Glomerular endothelial cell (primary cell): ENCODE results near the gene RBM33. TPM values are rescaled to one million over a fixed set of nuclear protein-coding genes. Genes with fewer than 3 reads are reported as not detected.
"Not testable (repeated sequence)": the region's sequence is repeated elsewhere in the genome, so short reads cannot be mapped to it uniquely, and the experiment has no call there.

ENCODE experiments used
- DNase-seq: peaks from one replicate; pipeline ENCODE4 v3.0.0-alpha.2; 2011; ENCODE audit warnings: low read depth, low spot score; ENCODE audit errors: extremely low read depth
- total RNA-seq: library from RNA; depleted of rRNA; stranded (reverse); fragments of >200 nt; gene quantifications from 2 replicates; pipeline ENCODE4 v1.2.3, GENCODE V29; 2015

RBM33 gene, protein sequence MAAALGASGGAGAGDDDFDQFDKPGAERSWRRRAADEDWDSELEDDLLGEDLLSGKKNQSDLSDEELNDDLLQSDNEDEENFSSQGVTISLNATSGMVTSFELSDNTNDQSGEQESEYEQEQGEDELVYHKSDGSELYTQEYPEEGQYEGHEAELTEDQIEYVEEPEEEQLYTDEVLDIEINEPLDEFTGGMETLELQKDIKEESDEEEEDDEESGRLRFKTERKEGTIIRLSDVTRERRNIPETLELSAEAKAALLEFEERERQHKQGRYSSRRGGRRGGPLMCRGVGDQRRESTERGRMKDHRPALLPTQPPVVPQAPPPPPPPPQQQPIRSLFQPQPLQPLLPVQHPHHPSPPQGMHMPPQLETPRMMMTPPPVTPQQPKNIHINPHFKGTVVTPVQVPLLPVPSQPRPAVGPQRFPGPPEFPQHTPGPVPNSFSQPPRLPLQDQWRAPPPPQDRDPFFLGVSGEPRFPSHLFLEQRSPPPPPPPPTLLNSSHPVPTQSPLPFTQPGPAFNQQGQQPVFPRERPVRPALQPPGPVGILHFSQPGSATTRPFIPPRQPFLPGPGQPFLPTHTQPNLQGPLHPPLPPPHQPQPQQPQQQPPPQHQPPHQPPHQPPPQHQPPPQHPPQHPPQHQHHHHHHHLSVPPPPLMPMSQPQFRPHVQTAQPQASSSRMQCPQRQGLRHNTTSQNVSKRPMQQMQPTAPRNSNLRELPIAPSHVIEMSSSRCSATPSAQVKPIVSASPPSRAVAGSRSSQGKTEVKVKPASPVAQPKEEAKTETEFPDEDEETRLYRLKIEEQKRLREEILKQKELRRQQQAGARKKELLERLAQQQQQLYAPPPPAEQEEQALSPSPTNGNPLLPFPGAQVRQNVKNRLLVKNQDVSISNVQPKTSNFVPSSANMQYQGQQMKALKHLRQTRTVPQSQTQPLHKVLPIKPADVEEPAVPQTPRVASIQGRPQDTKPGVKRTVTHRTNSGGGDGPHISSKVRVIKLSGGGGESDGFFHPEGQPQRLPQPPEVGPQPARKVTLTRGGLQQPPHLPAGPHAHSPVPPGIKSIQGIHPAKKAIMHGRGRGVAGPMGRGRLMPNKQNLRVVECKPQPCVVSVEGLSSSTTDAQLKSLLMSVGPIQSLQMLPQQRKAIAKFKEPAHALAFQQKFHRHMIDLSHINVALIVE
- total RNA-seq = 19.1 and 34.6 TPM in 2 replicates

DNA sequence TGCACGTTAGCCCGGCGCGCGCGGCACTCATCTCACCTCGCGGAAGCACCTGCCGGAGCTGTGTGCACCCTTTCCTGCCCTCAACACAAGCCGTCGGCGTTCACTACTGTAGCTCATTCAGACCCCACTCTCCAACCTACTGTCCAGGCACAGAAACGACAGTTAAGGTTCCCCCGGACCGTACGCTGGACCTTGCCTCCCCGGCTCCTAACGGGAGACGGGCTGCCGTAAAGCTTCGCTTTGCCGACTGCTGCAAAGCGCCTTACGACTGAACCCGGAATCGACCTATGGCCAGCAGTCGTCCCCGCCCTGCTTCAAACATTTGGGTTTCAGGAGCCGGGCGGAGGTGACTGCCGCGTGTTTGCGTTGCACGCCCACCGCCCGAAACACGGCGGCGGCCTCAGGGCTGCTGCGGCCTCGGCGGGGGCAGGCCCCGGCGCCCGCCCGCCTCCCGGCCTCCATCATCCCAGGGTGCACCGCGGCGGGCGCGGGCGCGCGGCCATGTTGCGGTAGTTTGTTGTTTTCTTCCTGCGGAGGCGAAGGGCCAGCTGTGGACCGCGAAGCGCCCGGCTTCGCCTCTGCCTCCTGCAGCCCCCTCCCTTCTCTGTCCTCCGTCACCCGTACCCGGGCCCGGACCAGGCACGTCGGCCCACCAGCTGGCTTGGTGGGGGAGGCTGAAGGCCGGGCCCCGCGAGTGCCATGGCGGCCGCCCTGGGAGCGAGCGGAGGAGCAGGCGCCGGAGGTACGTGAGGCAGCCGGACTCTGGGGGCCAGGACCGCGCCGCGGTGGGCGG is at the start of gene RBM33:
TSS of gene RBM33 (plus strand) at position 484 of the 793 bp plus-strand sequence. CDS start at position 700, 216 bp downstream.
- DNase-seq = no peak

DNA sequence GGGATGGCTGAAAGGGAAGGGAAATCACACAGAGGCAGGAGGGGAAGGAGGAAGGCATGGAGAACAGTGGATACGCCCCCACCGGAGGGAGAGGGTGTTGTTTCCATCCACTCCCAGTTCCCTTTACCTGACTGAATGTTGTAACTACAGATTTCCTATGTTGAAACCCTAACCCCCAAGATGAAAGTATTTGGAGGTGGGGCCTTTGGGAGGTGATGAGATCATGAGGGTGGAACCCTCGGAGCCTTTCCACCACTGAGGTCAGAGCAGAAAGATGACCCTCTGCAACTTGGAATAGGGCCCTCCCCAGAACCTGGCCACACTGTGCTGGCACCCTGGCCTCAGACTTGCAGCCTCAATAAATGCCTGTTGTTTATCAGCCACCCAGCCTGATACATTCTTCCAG is 49.5 kb upstream of the RBM33 start:
- DNase-seq = no peak

DNA sequence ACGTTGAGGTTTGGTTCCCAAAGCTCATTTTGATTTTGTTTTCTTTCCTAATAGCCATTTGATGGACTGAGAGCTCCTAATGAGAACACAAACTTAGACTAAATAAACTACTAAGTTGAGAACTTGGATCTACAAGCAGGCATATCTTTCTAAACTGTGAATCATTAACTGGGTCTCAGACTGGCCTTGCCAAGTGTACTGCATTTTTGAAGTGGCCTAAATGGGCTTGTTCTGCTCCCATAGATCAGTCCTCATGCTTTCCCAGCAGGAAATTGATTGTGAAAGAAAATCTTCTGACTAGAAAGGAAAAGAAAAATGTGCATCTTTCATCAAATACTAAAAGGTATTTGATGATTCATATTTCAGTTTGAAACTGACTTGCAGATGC is 46.7 kb upstream of the RBM33 start:
- DNase-seq = no peak

DNA sequence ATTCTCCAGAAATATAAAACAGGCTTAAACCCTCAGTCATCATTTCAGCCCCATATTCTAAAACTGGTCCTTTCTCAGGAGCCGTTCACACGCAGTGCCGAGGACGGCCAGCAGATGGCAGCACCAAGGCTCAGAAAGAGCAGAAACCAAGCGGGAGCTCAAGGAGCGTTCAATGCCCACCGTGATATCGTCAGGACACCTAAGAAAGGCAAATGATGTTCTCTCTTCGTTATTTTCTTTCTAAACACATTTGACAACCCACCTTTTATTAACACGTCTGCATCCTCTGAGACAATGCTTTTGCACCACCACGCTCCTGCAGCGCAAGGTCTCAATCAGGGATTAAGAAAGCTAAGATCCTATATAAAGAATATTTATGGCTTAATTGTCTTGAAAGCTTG is 45.7 kb upstream of the RBM33 start:
- DNase-seq = peak; percentile 58

DNA sequence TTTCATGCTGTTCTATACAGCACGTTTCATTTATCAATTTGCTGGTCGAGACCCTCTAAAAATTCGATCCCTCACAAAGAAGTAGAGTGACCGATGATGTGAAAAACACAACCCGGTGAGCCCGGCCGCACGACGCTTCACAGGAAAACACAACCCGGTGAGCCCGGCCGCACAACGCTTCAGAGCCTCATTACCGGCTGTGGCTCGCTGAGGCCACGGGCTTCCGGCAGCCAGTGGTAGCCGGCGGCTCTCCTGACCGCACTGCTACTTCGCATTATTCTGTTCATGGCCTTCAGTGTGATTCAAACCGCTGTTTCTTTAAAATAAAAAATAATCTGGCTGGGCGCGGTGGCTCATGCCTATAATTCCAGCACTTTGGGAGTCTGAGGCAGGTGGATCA is 42.3 kb upstream of the RBM33 start:
- no peak for DNase-seq

DNA sequence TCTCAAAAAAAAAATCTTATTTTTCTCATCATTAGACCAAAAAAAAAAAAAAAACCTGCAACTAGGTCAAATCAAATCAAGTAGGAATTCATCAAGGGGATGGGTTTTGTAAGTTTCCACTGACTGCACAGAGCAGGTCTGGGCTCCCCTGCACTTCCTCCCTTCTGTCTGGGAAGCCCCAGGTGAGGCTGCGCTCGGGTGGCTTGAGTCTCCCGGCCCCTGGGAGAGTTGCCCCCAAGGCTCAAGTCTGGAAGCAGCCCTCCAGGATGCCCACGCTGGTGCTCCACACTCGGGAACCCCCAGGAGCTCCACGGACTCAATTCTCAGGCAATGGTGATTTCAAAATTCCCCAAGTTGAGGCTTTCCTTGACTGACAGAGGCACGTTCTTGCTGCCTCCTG is 41.7 kb upstream of the RBM33 start:
- DNase-seq = no peak

DNA sequence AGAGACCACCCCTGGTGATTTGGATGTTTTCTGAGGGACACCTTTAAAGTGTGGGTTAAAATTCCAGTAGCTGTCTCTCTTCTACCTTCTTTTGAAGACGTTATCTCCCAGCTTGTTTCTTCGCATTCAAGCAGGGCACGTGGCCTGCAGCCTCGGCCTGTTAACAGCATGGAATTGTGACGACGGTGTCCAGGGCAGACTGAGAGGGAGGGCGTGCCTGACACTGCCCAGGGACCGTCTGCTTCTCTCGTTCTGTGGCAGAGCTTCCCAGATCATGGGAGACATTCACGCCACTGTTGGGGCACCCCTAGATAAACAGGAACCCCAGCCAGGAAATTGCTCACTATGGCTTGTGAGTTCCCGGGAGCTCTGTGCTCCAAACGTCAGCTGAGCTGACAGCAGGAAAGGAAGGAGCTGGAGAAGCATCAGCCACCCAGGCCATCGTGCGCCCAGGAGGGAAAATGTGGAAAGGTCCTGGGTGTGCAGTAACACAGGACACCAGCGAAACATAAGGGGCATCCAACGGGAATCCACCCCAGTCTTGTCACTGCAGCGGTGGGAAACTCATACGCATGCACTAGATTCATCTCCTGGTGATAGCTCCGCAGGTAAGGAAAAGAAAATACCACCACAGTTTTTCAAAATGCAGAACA is 41.1 kb upstream of the RBM33 start:
- no peak for DNase-seq

DNA sequence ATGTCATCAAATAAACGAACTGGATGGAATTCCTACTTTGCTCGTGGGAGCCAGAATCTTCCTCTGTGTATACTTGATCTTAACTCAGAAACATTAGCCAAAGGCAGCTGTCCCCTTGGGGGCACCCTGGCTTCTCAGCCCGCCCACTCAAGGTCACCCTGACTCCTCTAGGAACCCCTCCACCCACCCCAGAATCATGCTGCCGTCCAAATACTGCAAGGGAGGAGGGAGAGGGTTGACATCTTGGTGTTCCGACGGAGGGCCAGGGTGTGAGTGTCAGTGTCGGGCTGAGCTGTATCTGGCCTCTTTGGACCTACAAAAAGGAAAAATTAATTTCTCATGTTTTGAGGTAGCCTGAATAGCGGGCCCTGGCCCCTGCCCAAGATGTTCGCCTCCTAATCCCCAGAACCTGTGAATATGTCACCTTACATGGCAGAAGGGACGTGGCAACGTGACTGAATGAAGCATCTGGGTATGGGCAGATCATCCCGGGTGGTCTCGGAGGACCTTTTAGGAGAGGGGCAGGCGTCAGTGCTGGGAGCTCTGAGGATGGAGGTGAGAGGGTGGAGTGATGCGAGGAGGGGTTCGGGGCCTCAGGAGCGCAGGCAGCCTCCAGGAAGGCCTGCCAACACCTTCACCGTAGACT is 40.5 kb upstream of the RBM33 start:
- DNase-seq = no peak

DNA sequence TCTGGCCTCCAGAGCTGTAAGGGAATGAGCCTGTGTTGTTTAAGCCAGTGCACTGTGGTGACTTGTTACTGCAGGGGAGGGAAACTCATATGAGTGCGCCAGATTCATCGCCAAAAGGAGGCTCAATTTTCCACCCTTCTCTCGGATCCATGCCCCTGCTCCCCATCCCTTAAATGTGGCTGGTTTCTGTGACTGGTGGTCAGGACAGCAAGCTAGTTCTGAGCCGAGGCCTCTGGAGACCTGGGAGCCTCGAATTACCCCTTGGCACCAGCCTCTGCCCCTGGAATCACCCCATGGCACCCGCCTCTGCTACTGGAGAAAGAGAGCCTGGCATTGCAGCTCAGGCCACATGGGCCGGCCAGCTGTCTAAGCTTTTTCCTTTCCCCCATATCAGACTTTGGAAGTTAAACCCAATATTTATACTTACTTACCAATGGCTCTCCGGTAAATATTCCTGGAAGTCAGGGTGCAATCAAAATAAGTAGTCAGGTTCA is 39.9 kb upstream of the RBM33 start:
- no peak for DNase-seq

DNA sequence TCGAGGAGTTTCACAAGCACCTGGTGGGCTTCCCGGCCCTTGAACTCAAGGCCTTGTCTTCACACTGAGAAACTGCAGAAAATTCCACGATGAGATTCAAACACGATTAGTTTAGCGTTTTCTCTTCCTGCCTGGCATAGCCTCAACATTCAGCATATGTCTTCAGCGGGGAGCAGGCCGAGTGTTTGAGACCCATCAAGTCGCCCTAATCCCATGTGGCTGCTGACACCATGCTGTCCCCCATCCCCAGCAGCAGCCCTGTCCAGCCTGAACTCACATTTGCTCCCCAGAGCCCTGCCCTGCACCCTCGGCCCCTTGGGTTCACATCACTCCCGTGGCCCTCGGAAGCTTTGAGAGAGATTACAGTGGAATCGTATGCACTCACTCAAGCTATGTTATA is 35.3 kb upstream of the RBM33 start:
- DNase-seq = no peak

DNA sequence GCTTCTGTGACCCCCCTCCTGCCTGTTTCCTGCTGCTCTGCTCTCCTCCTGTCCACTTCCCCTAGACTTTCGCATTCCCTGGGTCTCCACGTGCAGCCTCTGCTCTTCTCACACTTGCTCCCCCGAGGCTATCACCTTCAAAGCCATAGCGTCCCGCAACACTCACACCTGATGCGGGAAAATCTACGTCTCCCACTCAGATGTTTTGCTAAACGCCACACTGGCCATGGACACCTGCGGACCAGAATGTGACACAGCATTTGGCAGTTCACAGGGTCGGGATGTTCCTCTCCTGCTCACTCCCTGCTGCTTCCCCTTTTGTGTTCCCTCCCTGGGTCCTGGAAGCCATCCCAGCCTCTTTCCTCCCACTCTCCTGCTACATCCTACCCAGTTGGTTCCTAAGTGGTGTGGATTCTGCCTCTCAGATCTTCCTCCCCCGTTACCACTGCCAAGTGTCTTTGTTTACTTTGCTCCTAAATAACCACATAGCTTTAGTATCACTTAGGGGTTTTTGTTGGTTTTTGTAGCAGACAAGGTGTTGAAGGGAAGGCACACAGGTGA is 33.7 kb upstream of the RBM33 start:
- DNase-seq = no peak

DNA sequence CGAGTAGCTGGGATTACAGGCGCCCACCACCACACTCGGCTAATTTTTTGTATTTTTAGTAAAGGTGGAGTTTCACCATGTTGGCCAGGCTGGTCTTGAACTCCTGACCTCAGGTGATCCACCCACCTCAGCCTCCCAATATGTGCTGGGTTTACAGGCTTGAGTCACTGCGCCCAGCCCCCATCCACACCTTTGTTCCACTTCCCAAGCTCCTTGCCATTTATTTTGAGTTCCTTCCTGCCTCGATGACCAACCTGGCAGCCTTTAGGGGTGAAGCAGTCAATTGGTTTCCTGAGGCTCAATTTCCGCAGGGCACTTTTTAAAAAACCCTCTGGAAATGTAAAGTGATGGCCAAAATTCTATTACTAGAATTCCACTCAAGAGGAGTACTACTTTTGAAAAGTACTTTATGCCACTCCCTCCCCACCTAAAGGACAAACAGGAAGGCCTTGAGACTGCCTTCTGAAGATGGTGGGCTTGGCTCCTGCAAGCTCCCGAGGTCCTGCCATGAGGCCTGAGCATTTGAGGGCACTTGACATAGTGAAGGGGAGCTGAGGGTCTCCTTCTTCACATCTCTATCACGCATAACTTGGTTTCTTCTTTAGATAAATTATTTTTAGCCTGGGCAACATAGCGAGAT is 32.5 kb upstream of the RBM33 start:
- DNase-seq = no peak

DNA sequence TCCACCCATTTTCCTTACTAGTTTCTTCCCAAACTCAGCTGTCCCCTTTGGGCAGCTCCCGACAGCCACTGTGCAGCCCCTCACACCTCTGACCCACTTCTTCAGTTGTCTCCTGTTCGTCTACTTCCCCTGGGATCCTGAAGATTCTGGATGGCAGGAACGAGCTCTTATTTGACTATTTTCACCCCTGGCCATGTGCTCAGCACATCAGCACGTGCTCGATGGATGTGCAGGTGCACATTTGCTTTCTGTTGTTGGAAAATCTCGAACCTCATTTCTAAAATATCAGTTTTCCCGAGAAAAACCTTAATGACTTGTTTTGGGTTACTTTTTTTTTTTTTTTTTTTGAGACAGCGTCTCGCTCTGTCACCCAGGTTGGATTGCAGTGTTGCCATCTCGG is 31.8 kb upstream of the RBM33 start:
- no peak for DNase-seq

DNA sequence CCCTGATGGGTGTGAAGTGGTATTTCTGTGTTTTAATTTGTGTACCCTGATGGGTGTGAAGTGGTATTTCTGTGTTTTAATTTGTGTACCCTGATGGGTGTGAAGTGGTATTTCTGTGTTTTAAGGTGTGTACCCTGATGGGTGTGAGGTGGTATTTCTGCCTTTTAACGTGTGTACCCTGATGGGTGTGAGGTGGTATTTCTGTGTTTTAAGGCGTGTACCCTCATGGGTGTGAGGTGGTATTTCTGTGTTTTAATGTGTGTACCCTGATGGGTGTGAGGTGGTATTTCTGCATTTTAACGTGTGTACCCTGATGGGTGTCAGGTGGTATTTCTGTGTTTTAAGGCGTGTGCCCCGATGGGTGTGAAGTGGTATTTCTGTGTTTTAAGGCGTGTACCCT is 29.4 kb upstream of the RBM33 start:
- DNase-seq = not testable (repeated sequence)

DNA sequence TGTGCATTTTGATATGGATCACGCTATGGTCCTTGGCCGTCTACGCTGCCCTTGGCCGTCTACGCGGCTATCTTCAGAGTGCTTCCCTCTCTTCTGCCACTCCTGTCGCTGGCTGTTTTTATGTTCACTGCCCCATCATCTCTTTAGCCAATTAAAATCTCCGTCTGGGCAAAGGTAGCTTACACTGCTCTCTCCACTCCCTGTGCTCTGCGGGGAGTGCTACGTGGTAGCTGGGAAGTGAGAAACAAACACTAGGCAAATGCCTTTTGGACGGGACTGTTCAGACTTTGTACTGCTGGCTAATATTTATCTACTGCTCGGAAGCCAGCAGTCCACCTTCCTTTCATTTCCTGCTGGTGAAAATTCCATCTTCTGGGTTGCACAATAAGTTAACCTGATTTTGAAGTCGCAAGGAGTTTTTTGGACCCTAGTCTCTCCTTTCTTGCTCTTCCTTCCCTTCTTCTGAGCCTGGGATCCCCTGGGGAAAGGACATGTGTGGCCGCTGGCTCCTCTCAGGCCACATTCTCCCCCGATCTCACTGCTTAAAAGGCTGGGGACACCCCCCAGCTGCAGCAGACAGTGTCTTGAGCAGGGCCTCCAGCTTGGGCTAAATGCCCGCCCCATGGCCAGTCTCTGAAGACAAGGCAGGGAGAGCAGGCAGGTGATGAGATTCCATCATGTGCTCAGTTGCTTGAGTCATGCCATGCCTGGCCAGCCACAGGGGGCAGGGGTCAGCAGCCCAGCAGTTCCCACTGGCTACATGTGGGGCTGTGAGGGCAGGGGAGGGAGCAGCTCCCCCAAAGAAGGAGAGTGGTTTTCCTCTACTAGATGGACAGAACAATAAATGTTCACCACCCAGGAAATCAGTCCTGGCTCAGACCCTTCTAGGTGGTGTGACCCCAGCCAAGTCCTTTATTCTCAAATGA is 25.5 kb upstream of the RBM33 start:
- DNase-seq = no peak

DNA sequence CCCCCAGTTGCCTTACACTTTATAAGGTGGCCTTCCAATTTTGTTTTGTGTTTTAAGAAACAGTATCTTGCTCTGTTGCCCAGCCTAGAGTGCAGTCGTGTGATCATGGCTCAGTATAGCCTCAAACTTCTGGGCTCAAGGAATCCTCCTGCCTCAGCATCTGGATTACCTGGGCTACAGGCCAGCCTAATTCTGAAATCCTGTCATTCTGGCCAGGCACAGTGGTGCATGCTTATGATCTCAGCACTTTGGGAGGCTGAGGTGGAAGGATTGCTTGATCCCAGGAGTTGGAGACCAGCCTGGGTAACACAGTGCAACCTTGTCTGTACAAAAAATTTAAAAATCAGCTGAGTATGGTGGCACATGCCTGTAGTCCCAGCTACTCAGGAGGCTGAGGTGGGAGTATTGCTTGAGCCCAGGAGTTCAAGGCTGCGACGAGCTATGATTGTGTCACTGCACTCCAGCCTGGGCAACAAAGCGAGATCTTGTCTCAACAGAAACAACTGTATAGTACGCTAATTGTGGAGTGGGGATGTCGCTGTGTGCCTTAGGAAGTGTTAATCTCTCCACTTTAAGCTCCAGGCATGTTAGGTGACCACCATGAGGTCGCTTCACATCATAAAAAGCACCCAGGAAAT is 24.7 kb upstream of the RBM33 start:
- DNase-seq = no peak

DNA sequence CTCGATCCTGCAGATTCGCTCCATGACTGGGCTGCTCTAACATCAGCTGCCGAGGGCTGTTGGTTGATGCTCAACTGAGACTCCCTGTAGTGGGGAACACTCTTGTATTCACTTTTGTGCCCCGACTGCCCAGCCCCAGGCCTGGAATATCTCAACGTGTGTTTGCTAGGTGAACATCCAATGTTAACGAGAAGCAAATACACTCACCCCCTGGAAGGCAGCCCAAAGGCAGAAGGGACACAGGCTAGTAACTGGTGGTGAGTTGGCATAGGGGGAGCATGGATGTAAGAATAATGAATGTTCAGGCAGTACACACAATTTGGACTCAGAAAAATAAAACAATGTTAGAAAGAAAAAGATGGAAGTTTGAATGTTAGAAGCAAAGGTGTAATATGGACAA is 24.0 kb upstream of the RBM33 start:
- DNase-seq = no peak
